ENCODE data around the gene CHSY1. TPM values are rescaled to one million over a fixed set of nuclear protein-coding genes. Genes with fewer than 3 reads are reported as not detected.
A peak's percentile ranks its signal among the peaks of the same experiment; 100 is the strongest.
"Not testable (repeated sequence)": the region's sequence is repeated elsewhere in the genome, so short reads cannot be mapped to it uniquely, and the experiment has no call there.

CHSY1 gene
- total and polyA plus RNA-seq, 8 donors, result 4.7 to 57.1 (median 22.1) TPM

DNA sequence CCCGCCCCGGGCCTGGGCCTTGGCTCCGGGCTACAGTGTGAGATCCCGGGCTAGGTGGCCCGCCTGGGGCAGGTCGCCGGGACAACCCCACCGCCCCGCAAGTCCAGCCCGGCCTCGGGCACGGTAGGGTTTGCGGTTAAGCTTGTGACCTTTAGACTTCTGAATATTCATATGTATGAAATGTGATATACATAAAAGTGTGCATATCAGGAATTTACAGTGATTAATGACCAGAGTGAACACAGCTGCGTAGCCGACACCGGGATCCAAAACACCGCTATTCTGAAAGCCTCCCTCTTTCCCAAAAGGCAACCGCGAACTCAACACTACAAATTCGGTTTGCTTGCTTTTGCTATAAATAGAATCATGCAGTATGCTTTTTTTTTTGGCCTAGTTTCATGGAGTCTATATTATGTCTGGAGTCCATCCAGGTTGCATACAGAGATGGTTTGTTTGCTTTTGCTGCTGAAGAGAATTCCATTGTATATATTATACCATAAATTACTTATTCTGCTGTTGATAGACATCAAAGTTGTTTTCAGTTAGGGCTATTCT, 43.8 kb upstream of the CHSY1 start:
- H3K27ac ChIP-seq, result peak overlapping the region; percentile 89 to 97 (median 95)
- WGBS, 5 donors, result 1 to 2% (median 1%) methylated on average over 20 of the region's 20 CpGs
- no peak for TF ChIP-seq POLR2AphosphoS5 (IDR thresholded peaks at IDR 0.05)
- TF ChIP-seq, protein P1, sequence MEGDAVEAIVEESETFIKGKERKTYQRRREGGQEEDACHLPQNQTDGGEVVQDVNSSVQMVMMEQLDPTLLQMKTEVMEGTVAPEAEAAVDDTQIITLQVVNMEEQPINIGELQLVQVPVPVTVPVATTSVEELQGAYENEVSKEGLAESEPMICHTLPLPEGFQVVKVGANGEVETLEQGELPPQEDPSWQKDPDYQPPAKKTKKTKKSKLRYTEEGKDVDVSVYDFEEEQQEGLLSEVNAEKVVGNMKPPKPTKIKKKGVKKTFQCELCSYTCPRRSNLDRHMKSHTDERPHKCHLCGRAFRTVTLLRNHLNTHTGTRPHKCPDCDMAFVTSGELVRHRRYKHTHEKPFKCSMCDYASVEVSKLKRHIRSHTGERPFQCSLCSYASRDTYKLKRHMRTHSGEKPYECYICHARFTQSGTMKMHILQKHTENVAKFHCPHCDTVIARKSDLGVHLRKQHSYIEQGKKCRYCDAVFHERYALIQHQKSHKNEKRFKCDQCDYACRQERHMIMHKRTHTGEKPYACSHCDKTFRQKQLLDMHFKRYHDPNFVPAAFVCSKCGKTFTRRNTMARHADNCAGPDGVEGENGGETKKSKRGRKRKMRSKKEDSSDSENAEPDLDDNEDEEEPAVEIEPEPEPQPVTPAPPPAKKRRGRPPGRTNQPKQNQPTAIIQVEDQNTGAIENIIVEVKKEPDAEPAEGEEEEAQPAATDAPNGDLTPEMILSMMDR (IDR thresholded peaks at IDR 0.05), result no peak

DNA sequence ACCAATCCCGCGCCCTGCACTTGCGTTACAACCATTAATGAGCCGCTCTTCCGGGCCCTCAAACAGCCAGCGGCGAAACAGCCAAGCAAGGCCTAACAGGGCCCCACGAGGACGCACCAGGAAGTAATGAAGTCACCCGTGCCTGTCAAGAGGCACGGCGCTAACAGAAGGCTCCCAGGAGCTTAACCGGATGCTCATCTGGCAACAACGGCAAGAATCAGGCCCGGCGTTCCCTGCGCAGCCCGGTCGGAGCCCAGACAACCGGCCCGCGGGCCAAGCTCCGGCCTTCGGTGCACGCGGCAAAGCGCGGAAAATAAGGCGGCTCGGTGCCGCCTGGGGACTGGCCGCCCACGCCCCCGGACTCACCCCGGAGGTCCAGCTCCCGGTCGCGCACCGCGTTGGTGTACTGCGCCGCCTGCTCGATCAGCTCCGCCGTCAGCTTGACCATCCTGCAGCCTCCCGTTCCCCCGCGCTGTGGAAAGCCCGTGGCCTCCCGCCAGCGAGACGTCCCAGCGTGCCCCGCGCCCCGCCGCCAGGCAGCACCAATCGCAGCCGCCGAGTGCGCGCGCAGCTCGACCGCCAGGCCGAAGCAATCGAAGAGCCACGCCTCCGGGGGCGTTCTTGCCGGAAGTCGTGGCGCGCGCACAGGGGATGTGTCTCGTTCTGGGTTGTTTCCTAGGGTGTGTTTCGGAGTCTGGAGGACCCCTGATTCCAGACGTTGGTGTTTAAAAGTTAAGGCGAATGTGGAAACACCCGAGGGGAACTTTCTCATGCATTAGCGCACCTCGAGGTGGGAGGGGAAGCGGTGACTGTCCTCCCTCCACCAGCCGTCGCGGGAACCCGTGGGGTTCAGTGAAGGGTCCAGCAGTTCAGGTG, 43.1 kb upstream of the CHSY1 start, which contains the start of gene SNRPA1:
TSS of gene SNRPA1 (minus strand) at position 518 of the 876 bp plus-strand sequence. CDS start at position 448, 70 bp downstream.
- Histone ChIP-seq H3K4me3 (peak within 1 kb of the TSS; percentile 84 to 91 (median 85)), H3K4me1 (peaks cover 14 to 46% (median 38%) of the 10 kb centered on the region in 4 donors), H3K36me3 (peaks cover 0 to 15% (median 8%) of the 10 kb centered on the region in 4 donors), H3K9me3 (no peaks in the 10 kb centered on the region), H3K27me3 (no peaks in the 10 kb centered on the region), H3K27ac (peak within 1 kb of the TSS; percentile 89 to 97 (median 95))
- 0 to 1% (median 0%) methylated on average over 30 to 87 of the region's 87 CpGs for WGBS, 5 donors
- DNase-seq, result peak; percentile 99
- TF ChIP-seq, protein P1 (IDR thresholded peaks at IDR 0.05), result no peak
- TF ChIP-seq POLR2AphosphoS5 (IDR thresholded peaks at IDR 0.05) (peak; percentile 94 to 99 (median 98)), EP300 (IDR thresholded peaks at IDR 0.05) (no peak), POLR2A (IDR thresholded peaks at IDR 0.05) (peak in 2 of 4 donors; percentile 24 to 68)
- intact Hi-C loops (cut with DNase I; ENCODE audit: low total_unique reads), result loop anchor here (5.0 kb wide), 1 partner anchor 347 kb away; no protein-coding TSS in a partner anchor

More for the DNA sequence above, 43.8 kb upstream of the CHSY1 start:
- peaks cover 0 to 9% (median 5%) of the 10 kb centered on the region in 4 donors for H3K36me3 ChIP-seq
- DNase-seq, result peak in 1 of 2 donors; percentile 36
- no peaks in the 10 kb centered on the region for H3K9me3 ChIP-seq
- peak overlapping the region; percentile 84 to 91 (median 85) for H3K4me3 ChIP-seq
- H3K4me1 ChIP-seq, result peaks cover 14 to 52% (median 39%) of the 10 kb centered on the region in 4 donors
- intact Hi-C loops (cut with DNase I; ENCODE audit: low total_unique reads), result loop anchor here (5.0 kb wide), 1 partner anchor 347 kb away; no protein-coding TSS in a partner anchor
- no peaks in the 10 kb centered on the region for H3K27me3 ChIP-seq

DNA sequence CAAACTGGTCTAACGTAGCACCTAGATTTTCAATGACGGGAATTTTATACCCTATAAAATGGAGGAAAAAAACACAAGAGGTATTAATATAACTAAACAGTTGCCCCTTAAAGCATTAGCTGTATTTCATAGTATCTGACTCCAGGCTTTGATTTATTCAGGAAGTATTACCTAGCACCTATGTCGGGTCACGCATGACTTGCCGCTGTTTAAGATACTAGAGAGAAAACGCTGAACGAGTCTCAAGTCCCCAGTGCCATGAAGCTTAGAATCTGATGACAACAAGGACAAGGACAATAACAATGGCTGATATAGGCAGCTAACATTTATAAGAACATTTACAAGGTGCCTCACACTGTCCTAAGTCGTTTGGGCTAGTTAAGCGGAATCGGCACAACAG, 41.3 kb upstream of the CHSY1 start:
- no peak for DNase-seq
- H3K9me3 ChIP-seq, result no peaks in the 10 kb centered on the region

DNA sequence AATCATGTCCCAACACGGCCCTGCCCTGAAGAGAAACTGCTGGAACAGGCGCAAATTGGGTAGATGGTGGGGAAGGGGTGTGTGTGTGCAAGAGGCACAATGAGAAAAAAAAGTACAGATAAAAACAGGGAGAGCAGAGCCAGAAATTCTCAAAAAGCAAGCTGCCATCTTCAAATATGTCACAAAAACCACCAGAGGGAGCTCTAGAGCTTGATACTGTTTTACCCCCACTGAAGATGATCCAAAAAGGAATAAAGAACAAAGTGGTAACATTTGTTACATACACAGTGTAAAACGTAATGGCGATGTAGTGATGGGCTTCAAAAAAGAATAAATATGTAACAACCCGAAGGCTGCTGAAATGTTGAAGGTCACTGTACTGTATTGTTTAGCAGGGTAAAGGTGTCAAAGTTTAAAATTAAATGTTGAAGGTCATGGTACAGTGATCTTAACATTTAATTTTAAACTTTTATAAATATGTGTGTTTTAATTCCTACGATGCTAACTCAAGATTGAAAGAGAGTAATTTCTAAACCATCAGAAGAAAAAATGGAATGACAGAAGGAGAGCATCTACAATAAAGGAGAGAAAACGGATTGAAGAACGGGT, 37.2 kb upstream of the CHSY1 start:
- H3K4me1 ChIP-seq, result peaks cover 8 to 53% (median 30%) of the 10 kb centered on the region in 4 donors
- TF ChIP-seq, protein P1 (IDR thresholded peaks at IDR 0.05), result peak in 3 of 7 experiments; percentile 47 to 49 (median 48)
- TF ChIP-seq EP300 (IDR thresholded peaks at IDR 0.05), result no peak
- no peak for TF ChIP-seq POLR2AphosphoS5 (IDR thresholded peaks at IDR 0.05)
- no peak for TF ChIP-seq POLR2A (IDR thresholded peaks at IDR 0.05)
- no peak overlapping the region for H3K4me3 ChIP-seq
- no peak overlapping the region for H3K27ac ChIP-seq
- H3K27me3 ChIP-seq, result no peaks in the 10 kb centered on the region
- peak in 1 of 2 donors; percentile 69 for DNase-seq
- intact Hi-C loops (cut with DNase I; ENCODE audit: low total_unique reads), result no loop called here
- peaks cover 25 to 70% (median 64%) of the 10 kb centered on the region in 4 donors for H3K36me3 ChIP-seq
- 54 to 68% (median 56%) methylated on average over 8 of the region's 8 CpGs for WGBS, 5 donors
- H3K9me3 ChIP-seq, result no peaks in the 10 kb centered on the region

More for the DNA sequence above, 41.3 kb upstream of the CHSY1 start:
- 34 to 56% (median 44%) methylated on average over 10 of the region's 10 CpGs for WGBS, 5 donors
- Histone ChIP-seq H3K27ac (peak overlapping the region in 3 of 5 donors; percentile 26 to 97 (median 95)), H3K4me1 (peaks cover 14 to 54% (median 43%) of the 10 kb centered on the region in 4 donors), H3K4me3 (peak overlapping the region; percentile 84 to 91 (median 85)), H3K36me3 (peaks cover 0 to 31% (median 23%) of the 10 kb centered on the region in 4 donors), H3K27me3 (no peaks in the 10 kb centered on the region)
- intact Hi-C loops (cut with DNase I; ENCODE audit: low total_unique reads), result no loop called here
- TF ChIP-seq POLR2AphosphoS5 (IDR thresholded peaks at IDR 0.05), result no peak

DNA sequence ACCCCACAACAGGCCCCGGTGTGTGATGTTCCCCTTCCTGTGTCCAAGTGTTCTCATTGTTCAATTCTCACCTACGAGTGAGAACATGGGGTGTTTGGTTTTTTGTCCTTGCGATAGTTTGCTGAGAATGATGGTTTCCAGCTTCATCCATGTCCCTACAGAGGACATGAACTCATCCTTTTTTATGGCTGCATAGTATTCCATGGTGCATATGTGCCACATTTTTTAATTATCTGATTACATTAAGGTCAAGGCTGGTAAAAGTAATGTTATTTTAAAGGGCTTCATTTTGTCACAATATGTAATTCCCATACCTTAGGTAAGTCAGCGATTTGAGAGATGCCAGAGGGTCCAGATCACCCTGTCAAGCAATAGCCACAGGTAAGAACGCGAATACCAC, 35.5 kb upstream of the CHSY1 start:
- 95 to 98% (median 96%) methylated on average over 6 of the region's 6 CpGs for WGBS, 5 donors
- H3K9me3 ChIP-seq; H3K27me3 ChIP-seq; H3K4me3 ChIP-seq; H3K27ac ChIP-seq; DNase-seq; intact Hi-C loops (cut with DNase I; ENCODE audit: low total_unique reads): not testable (repeated sequence)
- peaks cover 0 to 36% (median 14%) of the 10 kb centered on the region in 4 donors for H3K4me1 ChIP-seq
- H3K36me3 ChIP-seq, result peaks cover 42 to 87% (median 80%) of the 10 kb centered on the region in 4 donors

All from stomach (tissue), 9 donors.